Right renal pelvis (tissue), 4 donors: ENCODE results near the gene PRKAR1B. TPM values are rescaled to one million over a fixed set of nuclear protein-coding genes. Genes with fewer than 3 reads are reported as not detected.

Experiments
- DNase-seq, 4 donors: peaks; one replicate each; pipeline ENCODE4 v3.0.0-alpha.2; 2013; ENCODE audit warnings: low read depth in 4 of 4, low spot score in 3 of 4, missing footprints in 1 of 4
- polyA plus RNA-seq, 4 donors: library from polyadenylated mRNA; unstranded; fragments of 120-200 nt; gene quantifications; one replicate each; pipeline ENCODE4 v1.2.1, GENCODE V29; 2013; ENCODE audit not compliant: insufficient read length in 4 of 4

The PRKAR1B gene
- polyA plus RNA-seq, 4 donors, result 34.7 to 47.2 (median 36.6) TPM

DNA sequence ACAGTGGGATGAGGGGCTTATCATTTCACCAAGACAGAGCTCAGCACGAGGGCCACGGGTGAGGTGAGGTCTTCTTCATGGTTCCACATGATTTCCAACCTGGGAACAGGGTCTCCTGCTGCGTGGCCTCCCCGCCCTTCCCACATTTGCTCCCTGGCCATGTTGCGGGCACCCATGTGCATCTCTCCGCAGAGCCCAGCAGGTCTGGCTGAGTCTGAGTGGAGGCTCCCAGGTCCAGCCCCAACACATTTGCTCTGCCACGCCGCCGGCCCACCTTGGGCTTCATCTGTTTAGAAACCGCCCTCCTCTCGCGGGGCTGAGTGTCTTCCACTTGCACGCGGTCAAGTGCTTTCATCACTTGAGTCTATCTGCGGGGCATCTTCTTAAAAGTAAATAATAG lies 14.8 kb upstream of the PRKAR1B start:
- no peak for DNase-seq

DNA sequence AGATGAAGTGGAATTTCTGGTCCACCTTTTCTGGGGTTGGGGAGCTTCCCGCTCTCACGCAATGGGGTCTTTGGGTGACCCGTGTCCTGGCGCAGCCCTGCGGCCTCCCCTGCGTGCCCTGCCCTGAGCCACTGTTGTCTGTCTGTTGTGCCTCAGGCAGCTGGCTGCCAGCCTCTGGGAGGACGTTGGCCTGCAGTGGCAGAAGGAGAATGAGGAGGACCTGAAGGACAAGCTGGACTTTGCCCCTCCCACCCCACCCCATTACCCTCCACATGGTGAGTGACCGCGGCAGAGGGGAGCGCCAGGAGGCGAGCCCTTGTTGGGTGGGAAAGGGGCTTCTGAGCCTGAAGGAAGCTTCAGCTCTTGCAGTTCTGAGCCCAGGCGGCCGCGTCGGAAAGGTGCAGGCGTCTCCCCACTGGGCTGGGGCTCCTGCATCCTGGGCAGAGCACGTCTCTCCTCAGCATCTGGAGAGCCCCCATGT lies 14.2 kb upstream of the PRKAR1B start:
- DNase-seq, result no peak

DNA sequence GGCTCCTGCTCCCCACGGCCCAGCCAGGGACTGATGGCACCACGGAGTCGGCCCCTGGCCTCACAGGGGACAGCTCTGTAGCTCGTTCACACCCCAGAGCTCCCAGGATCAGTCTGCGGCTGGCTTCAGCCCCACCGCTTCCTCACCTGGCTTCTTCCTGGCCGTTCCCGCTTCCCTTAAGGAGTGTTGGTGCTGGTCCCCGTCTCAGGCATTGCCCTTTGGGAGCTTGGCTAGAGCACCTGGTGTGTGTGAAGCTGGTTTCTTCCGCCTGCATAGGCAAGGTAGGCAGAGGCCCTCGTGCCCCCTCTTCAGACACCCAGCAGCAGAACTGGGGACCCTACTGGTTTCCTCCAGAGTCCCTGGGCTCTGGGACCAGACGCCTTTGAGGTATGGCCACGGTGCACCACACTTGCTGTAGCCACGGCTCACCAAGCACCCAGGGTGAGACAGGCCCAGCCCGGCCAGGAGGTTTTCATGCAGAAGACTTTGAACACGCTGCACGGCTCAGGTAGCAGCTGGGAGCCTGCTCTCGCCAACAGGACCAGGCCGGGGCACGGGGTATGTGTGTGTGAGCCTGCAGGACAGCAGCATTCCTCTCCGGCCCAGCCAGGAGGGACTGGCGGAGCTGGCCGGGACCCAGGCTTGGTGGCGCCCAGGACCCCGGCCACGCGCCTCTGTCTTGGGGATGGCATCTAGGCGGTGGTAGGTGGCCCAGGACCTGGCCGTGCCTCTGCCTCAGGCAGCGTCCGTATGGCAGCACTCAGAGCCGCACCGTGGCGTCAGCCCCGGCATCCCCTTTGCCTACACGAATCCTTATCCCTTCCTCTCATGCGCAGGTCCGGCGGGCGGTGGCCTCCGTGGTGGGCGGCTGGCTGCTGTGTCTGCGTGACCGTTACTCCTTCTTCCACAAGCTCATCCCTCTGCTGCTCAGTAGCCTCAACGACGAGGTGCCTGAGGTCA lies 13.2 kb upstream of the PRKAR1B start:
- no peak for DNase-seq

DNA sequence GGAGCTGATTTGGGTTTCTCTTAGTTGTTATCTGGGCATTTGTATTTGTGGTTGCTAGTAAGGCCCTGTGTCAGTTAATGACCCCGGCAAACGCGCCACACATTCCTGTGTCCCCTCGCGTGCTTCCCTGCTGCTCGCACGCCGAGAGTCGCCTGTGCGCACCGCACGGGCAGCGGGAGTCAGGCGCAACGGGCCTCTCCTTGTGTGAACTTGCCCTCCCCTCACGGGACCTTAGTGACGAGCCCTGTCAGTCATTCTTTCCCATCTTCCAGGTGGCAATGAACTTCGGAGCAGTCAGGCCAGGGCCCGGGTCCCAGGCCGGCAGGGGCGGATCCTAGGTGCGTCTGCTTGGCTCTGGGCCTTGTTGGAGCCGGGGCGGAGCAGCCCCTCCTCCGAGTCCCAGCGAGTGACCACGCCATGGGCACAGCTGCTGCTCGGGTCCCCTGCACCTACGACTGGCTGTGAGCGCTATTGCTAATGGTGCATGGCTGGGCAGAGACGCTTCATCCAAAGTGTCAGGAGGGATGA lies 12.4 kb upstream of the PRKAR1B start:
- no peak for DNase-seq

DNA sequence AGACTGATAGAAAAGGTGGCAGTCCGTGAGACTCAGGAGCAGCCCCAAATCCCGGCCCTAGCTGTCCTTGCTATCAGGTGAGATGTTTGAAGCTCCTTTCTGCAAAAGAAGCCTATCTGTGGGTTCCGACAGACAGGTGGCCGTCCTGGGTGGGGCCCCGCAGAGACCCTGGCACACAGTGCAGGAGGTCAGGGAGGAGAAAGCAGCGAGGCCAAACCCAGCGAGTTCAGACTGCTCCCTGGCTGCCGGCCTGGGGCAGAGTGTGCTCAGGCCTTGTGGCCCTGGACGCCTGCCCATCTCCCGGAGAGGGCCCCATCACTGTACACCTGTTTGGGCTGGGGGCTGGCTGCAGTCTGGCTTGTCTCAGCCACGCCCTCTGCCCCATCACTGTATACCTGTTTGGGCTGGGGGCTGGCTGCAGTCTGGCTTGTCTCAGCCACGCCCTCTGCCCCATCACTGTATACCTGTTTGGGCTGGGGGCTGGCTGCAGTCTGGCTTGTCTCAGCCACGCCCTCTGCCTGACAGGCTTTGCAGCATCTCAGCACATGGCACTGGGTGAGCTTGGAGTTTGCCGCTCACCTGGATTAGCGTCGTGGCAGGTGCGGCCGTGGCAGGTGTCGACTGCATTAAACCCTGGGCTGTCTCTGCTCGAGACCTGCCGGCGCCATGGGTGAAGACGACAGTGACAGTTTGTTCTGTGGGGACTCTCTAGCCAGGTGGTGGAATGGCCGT lies 11.8 kb upstream of the PRKAR1B start:
- no peak for DNase-seq

DNA sequence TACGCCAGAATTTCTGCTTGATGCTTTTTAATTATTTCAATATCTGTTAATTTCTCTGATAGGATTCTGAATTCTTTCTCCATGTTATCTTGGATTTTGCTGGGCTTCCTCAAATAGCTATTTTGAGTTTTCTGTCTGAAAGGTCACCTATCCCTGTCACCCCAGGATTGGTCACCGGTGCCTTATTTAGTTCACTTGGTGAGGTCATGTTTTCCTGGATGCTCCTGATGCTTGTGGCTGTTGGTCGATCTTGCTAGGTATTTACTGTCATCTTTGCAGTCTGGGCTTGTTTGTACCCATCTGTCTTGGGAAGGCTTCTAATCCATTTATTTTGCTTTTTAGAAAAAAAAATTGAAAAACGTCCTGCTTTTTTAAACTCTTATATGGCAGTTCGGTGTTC lies 11.2 kb upstream of the PRKAR1B start:
- DNase-seq, result no peak

DNA sequence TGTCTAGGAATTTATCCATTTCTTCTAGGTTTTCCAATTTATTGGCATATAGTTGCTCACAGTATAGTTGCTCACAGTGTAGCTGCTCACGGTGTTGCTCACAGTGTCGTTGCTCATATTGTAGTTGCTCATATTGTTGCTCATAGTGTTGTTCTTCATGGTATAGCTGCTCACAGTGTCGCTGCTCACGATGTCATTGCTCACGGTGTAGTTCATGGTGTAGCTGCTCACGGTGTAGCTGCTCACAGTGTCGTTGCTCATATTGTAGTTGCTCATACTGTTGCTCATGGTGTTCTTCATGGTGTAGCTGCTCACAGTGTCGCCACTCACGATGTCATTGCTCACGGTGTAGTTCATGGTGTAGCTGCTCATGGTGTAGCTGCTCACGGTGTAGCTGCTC lies 7.7 kb upstream of the PRKAR1B start:
- no peak for DNase-seq

DNA sequence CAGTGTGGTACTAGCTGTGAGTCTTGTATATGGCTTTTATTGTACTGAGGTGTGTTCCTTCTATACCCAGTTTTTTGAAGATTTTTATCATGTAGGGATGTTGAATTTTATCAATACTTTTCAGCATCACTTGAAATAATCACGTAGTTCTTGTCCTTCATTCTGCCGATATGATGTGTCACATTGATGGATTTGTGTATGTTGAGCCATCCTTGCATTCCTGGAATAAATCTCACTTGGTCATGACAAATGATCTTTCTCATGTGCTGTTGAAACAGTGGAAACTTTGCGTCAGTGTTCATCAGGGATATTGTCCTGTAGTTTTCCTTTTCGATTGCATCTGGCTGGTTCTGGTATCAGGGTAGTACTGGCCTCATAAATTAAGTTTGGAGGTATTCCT lies 7.1 kb upstream of the PRKAR1B start:
- DNase-seq, result no peak

DNA sequence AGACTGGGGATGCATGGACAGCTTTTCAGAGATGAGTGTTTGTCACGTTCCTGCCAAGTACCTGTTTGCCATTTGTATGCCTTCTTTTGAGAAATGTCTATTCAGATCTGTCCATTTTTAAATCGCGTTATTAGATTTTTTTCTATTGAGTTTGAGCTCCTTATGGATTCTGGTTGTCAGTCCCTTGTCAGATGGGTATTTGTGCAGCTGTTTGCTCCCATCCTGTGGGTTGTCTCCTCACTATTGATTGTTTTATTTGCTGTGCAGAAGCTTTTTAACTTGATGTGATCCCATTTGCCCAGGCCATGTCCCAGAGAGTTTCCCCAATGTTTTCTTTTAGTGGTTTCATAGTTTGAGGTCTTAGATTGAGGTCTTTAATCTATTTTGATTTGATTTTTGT lies 5.5 kb upstream of the PRKAR1B start:
- DNase-seq, result no peak

DNA sequence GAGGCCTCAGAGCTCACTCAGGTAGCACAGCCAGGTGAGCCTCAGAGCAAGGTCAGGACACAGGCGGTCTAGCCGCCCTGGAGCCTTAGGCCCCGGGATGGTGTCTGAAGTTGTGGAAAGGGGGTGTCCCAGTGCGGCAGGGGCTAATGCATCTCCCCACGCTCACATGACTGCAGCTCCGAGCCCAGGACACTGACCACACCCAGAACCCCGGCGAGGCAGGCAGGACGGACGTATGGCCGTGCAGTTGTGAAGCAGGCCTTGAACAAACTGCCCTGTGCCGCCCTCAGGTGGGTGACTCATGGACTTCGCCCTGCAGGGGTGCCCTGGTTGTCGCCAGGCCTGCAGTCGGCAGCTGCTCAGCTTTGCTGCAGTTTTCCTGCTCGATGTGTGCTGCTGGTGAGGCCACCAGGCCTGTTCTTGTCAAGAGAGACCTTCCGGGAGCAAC lies 5.0 kb upstream of the PRKAR1B start:
- no peak for DNase-seq

DNA sequence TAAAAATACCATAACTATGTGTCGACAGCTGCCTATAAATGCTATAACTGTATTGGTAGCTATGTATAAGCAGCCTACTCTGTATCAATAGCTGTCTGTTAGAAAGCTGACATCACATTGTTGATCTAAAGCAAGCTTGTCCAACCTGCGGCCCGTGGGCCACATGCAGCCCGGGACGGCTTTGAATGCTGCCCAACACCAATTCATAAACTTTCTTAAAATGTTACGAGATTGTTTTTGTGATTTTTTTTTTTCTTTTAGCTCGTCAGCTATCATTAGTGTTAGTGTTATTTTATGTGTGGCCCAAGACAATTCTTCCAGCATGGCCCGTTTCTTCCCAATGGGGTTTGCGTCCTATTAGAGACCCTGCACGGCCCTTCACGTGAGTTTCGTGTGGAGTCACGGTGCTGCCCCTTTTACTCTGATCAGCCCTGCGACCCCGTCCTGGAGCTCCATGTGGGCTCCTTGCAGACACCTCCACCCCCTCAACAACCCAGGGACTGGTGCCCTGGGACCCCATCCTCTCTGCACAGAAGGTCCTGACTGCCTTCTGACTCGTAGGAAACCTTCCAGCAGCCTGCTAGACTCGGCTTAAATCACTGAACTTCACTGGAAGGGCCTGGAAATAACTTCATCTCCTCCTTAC lies 4.5 kb upstream of the PRKAR1B start:
- no peak for DNase-seq

DNA sequence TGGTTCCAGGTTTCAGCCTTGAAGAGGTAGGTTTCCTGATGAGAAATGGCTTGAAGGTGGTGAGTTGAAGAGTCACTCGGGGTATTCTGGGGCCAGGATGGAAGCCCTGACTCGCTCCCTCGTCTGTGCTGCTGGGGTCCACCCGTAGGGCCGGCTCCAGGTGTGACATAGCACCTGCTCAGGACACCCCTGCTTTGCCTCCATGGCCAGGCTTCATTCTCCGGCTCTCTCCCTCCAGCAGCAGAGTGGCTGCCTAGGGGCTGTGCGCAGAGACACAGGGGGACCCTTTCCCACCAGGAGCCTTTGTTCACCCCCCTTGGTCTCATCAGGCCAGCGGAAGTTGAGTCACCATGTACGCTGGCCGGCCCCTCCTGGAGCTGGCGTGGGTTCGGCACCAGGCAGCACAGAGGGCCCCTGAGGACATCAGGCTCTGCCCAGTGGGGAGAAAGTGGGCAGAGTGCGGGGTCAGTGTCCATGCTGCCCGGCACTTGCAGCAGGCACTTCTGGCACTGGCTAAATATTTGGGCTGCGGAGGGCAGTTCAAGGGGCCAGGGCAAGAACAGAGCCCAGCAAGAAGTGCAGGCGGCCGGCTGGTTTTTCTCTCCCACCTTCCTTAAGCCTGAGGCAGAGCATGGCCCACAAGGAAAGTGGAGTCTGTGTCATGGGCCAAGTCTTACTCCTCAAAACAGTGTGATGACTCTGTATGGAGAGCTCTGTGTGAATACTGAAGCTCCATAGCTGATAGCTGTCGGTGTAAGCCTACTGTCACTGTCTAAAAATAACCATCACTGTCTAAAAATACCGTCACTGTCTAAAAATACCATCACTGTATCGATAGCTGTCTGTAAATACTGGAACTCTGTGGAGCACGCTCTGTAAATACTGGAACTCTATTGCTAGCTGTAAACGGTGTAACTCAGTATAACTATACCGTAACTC lies 3.7 kb upstream of the PRKAR1B start:
- no peak for DNase-seq

DNA sequence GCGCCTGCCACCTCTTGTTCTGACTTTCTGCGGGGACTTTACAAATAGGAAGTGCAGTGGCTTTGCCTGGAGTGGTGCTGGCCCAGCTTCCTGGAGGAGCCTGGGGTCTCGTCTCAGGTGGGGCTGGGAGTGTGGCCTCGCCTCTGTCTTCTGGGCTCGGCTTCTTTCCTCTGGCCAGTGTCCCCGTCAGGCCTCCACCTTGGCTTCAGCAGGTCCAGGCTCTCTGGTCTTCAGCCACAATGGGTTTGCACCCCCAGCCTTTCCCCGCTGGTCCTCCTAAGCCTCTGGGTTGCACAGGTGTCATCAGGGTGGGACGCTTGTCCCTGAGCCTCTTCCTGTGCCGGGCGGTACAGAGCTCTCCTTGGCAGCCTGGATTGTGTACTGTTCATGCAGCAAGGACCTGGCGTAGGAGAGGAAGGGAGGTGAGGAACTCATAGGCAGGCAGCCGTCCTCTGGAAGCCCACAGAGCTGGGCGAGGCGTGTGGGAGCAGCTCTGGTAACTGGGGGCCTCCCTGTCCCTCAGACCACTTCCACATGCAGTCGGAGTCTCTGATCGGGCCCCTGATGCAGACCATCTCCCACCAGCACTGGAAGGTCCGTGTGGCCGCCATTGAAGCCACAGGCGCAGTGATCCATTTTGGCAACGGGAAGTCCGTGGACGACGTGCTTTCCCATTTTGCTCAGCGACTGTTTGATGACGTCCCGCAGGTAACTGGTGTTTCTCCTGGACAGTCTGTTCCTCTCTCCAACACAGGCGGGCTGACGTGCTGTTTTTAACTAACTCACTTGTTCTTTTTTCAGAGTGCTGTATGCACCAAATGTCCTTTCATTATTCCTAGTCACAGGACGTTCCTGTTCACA lies 2.3 kb upstream of the PRKAR1B start:
- DNase-seq, result no peak

DNA sequence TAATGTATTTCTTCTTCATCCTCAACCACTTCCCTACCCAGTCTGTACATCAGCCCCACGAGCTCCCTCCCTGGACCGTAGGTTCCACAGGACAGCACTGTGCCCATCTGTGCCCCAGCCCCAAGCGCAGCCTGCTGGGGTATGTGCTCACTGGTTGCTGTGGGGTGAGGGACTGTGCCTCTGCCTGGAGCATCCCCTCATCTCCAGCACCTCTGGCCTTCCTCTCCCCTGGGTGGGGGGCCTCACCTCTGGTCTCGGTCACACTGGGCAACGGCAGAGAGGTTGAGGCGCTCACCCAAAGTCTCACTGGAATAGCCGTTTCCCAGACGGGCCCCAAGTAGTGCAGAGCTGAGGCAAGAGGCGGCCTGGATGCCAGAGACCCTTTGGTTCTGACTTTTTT lies 1.5 kb upstream of the PRKAR1B start:
- no peak for DNase-seq

DNA sequence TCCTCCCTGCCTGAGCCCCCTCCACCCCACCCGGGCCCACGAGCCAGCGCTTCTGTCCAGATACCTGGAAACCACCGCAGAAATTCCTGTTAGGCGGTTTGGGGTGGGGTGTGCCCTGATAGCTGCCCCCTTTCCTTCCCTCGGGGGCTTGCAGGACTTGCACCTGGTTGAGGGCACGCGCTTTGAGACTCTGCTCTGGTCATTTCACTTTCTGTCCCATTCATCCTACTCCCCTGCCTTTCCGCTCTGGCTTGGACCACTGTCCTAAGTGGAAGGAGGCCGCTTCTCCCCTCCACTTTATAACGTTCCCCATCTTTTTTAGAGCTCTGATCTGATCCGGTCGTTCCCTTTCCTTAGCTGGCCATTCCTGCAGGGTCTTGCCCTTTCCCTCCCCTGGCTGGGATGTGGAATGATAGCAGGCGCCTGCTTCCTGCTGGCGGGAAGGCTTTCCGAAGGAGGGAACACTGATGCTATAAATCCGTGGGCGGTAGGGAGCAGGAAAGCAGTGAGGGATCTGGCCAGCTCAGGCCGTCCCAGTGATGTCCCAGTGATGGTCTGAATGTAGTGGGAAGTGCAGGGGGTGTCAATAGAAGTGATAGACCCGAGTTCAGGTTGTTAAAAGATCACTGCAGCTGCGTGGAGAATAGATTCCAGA lies 852 bp upstream of the PRKAR1B start:
- DNase-seq, result no peak

DNA sequence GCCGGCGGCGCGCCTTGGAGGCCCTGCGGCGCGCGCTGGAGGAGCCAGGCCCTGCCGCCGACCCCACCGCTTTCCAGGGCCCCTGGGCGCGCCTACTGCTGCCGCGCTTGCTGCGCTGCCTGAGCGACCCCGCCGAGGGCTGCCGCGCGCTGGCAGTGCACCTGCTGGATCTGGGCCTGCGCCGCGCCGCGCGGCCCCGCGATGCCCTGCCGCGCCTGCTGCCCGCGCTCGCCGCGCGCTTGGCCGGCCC lies 302 bp downstream of the PRKAR1B start:
- no peak for DNase-seq

DNA sequence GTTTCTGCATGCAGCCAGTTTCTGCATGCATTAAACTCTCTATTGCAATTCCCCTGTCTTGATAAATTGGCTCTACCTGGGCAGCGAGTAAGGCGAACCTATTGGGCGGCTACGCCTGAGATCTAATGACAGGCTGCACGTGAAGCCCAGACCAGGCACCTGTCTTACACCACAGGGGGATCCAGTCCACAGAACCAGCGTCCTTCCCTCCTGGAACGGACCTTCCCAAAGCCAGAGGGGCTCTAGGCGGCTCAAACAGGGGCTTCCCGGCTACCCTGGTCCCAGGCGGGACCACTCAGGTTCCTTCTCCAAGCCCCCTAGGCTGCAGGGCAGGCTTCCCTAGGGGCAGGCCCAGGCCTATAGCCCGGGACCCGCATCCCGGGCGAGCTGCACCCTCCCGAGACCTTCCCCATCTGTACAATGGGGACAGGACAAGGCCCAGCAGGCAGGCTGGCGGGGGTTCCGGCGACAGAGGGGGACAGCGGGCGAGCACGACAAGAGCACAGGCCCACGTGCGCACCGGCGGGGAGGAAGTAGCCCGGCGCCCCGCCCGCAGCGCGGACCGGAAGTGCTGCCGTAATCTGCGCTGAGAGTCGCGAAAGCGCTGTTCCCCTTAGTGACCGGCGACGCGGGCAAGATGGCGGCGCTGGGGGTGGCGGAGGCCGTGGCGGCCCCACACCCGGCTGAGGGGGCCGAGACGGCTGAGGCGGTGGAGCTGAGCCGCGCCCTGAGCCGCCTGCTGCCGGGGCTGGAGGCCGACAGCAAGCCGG lies 812 bp downstream of the PRKAR1B start, which contains the start of gene DNAAF5:
TSS of gene DNAAF5 (plus strand) at position 616 of the 770 bp plus-strand sequence. CDS start at position 638, 22 bp downstream.
- DNase-seq, result peak in 3 of 4 donors; percentile 61 to 63 (median 63)
